Testis (tissue), 2 donors: ENCODE data around the gene ELMO3.

Experiments
- CTCF ChIP-seq, 3 experiments: fragments of 450-650 bp in 2 of 3; fragments of 200-600 bp in 1 of 3; sonication (generic) in 1 of 3; IDR thresholded peaks; one replicate each; pipeline ENCODE4 v1.5.1; 2016 to 2019; ENCODE audit warnings: antibody characterized with exemption in 3 of 3, mild to moderate bottlenecking in 2 of 3, moderate library complexity in 1 of 3
- POLR2A ChIP-seq: fragments of 450-650 bp; IDR thresholded peaks from one replicate; pipeline ENCODE4 v1.6.1; 2017; ENCODE audit warnings: antibody characterized with exemption, mild to moderate bottlenecking, moderate library complexity

GRCh38 chr16:67187175-67187890, 11.6 kb upstream of the ELMO3 start:
- TF ChIP-seq CTCF (IDR thresholded peaks at IDR 0.05) (no peak), POLR2A (no peak)
